Ureter (tissue), 1 donor: ENCODE measurements around the gene FAM24B. TPM values are rescaled to one million over a fixed set of nuclear protein-coding genes. Genes with fewer than 3 reads are reported as not detected.

Experiments used
- DNase-seq: peaks from one replicate; pipeline ENCODE4 v3.0.0-alpha.2; 2020; ENCODE audit warnings: low spot score
- total RNA-seq: library from RNA; stranded (reverse); gene quantifications from one replicate; pipeline ENCODE4 v1.2.4, GENCODE V29; 2023
- donor health status: DM: yes; HTN: yes; CAD: no.

The FAM24B gene
- total RNA-seq, 1 donor from 2014 or later: 6.4 TPM

GRCh38 chr10:122827302-122827701 lies 52.1 kb downstream of the FAM24B start:
- DNase-seq: no peak

DNA sequence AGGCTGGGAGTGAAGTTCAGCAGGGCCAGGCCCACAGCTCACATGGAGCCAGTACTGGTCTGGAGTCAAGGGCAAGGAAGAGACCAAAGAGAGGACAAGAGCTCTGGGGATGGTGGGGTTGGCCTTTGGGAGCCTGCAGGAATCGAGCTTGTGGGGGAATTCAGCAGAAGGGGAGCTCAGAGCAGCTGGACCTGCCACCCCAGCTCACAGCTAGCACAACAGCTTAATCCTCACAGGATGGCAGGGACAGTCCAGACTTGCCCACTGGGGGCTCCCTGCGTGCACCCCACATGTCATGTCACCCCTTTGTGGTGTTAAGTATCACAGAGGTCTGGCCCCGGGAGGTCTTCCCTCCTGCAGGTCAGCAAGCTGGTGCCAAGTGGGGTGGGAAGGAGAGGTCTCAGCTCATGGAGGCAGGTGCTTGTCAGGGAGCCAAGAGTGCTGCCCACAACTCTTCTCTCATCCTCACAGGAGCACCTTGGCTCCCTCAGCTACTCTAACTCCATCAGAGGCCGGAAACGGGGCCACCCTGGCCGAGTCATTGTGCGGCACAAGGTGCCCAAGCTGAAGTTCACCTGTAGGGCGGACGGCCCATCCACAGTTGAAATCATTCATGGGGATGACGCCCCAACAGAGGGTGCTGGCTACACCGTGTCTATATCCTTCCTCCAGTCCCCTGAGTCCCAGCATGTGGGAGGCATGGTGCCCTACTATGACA lies 56.2 kb downstream of the FAM24B start:
- no peak for DNase-seq

DNA sequence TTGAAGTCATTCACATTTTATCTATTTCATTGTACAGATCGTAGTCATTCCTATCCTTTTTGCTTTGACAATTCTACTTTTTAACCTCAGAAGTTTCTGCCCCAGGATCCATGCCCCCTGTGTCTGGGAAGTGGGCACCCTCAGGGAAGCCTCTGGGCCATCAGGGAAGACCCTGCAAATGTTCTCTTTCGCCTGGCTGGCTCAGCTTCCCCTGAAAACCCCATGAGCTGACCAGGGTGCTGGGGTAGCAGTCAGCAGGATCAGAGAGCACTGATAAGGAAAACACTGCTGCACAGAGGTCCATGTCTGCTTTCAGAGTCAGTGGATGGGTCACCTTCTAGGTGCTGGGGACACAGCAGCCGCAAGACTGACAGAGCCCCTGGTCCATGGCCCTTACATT lies 57.6 kb downstream of the FAM24B start:
- DNase-seq: no peak

- DNase-seq: no peak
These were observed 63.9 kb downstream of the FAM24B start for GRCh38 chr10:122815458-122815857.

DNA sequence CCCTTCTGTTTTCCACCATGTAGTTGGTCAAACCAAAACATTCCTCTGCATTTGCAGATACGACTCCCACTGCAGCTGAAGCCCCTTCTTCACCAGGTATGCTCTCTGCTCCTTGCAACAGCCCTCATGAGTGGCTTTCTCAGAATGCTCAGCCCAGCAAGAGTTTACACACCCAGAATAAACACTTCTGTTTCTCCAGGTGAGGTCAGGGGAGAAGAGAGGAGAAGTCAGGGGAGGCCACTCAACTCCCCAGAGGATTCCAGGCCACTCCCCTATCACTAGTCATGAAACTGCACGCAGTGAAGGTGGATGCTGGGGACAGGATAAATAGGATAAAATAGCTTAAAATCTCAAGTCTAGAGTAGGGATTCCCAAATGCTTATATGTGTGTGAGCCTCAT lies 64.9 kb downstream of the FAM24B start:
- no peak for DNase-seq

GRCh38 chr10:122812751-122813150 lies 66.6 kb downstream of the FAM24B start:
- no peak for DNase-seq

- DNase-seq: no peak
These were observed 77.1 kb downstream of the FAM24B start for GRCh38 chr10:122802282-122802681.

Other genes with a start within 250 kb of the FAM24B start
- gene C10orf120, start 179.7 kb downstream of the FAM24B start, total RNA-seq: not detected
- 0.94 TPM for gene CUZD1, start 33.7 kb downstream of the FAM24B start, total RNA-seq
- not detected for gene FAM24A, start 31.0 kb upstream of the FAM24B start, total RNA-seq
- gene C10orf88, start 74.6 kb upstream of the FAM24B start, total RNA-seq: 10.7 TPM
- gene PSTK, start 100.8 kb upstream of the FAM24B start, total RNA-seq: 5.1 TPM
- gene IKZF5, start 129.2 kb upstream of the FAM24B start, total RNA-seq: 18.5 TPM
- 34.9 TPM for gene ACADSB, start 129.4 kb upstream of the FAM24B start, total RNA-seq